ENCODE measurements around the gene PIK3R6. TPM values are rescaled to one million over a fixed set of nuclear protein-coding genes. Genes with fewer than 3 reads are reported as not detected.

The PIK3R6 gene
- total and polyA plus RNA-seq, 2 donors (not counting 1 experiment from before 2014, with no cell fraction given): 2.8 to 11.0 TPM

DNA sequence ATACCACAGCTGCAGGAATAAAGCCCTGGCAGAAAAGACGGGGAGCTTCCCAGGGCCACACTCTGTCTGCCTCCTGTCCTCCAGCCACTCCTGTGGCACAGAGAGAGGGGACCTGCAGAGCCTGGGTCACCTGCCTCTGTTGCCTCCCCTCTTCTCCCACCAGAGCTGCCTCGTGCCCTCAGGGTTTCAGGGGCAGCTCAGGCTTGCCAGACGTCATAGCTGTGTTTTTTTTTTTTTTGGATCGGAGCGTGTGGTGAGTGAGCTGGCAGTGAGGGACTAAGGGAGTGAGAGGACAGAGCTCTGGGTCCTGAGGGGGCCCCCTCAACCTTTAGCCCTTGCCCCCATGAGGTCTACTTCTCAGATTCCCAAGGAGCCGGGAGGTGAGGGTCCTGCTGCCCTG is 2.1 kb downstream of the PIK3R6 start:
- ChIA-PET POLR2A (no interaction called here), CTCF (interaction anchor here (0.6 to 1.7 kb wide), 4 partner anchors 15 to 30 kb away, joined by 3 to 7 read pairs (median 5); no protein-coding TSS in a partner anchor)
- H3K9ac ChIP-seq (ENCODE audit: low read length): no peak overlapping the region
- no peak overlapping the region for H3K4me2 ChIP-seq (replicated peaks; ENCODE audit: low read depth, low read length, poor library complexity, severe bottlenecking)
- no peak overlapping the region for H3K27ac ChIP-seq (ENCODE audit: low read length in 2 of 2)
- no peaks in the 10 kb centered on the region for H3K79me2 ChIP-seq (ENCODE audit: control insufficient read depth, insufficient read depth, low read length)
- TF ChIP-seq EZH2 (IDR thresholded peaks at IDR 0.05; ENCODE audit: borderline replicate concordance, insufficient read depth, low read depth, low read length, poor library complexity, severe bottlenecking): no peak
- TF ChIP-seq, protein P1, sequence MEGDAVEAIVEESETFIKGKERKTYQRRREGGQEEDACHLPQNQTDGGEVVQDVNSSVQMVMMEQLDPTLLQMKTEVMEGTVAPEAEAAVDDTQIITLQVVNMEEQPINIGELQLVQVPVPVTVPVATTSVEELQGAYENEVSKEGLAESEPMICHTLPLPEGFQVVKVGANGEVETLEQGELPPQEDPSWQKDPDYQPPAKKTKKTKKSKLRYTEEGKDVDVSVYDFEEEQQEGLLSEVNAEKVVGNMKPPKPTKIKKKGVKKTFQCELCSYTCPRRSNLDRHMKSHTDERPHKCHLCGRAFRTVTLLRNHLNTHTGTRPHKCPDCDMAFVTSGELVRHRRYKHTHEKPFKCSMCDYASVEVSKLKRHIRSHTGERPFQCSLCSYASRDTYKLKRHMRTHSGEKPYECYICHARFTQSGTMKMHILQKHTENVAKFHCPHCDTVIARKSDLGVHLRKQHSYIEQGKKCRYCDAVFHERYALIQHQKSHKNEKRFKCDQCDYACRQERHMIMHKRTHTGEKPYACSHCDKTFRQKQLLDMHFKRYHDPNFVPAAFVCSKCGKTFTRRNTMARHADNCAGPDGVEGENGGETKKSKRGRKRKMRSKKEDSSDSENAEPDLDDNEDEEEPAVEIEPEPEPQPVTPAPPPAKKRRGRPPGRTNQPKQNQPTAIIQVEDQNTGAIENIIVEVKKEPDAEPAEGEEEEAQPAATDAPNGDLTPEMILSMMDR (IDR thresholded peaks at IDR 0.05): no peak
- peaks cover 5 to 19% of the 10 kb centered on the region in 2 donors for H3K4me1 ChIP-seq (ENCODE audit: control insufficient read depth in 2 of 2, insufficient read depth in 2 of 2, low read length in 2 of 2)
- no peaks in the 10 kb centered on the region for H3K27me3 Mint-ChIP-seq
- H3K4me3 Mint-ChIP-seq: no peak overlapping the region
- H4K20me1 ChIP-seq (ENCODE audit: control insufficient read depth, insufficient read depth, low read length, poor library complexity, severe bottlenecking): no peaks in the 10 kb centered on the region
- no peaks in the 10 kb centered on the region for H3K36me3 ChIP-seq (replicated peaks in 1 of 2; ENCODE audit: control extremely low read depth in 1 of 2, control insufficient read depth in 1 of 2, extremely low read depth in 1 of 2, insufficient read depth in 2 of 2, low read length in 1 of 2)
- 86% methylated on average over 3 of the region's 6 CpGs for WGBS (ENCODE audit: insufficient coverage)
- no peaks in the 10 kb centered on the region for H3K9me3 ChIP-seq (ENCODE audit: control extremely low read depth in 1 of 3, control insufficient read depth in 2 of 3, insufficient read depth in 1 of 3, low read length in 2 of 3)
- no peak overlapping the region for H3K4me3 ChIP-seq (ENCODE audit: control extremely low read depth in 1 of 5, extremely low read depth in 1 of 5, insufficient read depth in 1 of 5, low read depth in 2 of 5, low read length in 4 of 5)
- ATAC-seq (ENCODE audit: low read depth) (no peak), DNase-seq (no peak)
- intact Hi-C loops (cut with micrococcal nuclease): no loop called here
- H2AFZ ChIP-seq (ENCODE audit: insufficient read depth, low read depth, low read length, poor library complexity, severe bottlenecking): no peak overlapping the region
- no peak overlapping the region for H3K27ac Mint-ChIP-seq
- no peaks in the 10 kb centered on the region for H3K27me3 ChIP-seq (replicated peaks in 1 of 4; ENCODE audit: control extremely low read depth in 1 of 4, control insufficient read depth in 3 of 4, insufficient read depth in 4 of 4, low read length in 3 of 4)
- H3K4me1 Mint-ChIP-seq: peaks cover 19% of the 10 kb centered on the region
- no peaks in the 10 kb centered on the region for H3K9me3 Mint-ChIP-seq (ENCODE audit: insufficient read depth)

DNA sequence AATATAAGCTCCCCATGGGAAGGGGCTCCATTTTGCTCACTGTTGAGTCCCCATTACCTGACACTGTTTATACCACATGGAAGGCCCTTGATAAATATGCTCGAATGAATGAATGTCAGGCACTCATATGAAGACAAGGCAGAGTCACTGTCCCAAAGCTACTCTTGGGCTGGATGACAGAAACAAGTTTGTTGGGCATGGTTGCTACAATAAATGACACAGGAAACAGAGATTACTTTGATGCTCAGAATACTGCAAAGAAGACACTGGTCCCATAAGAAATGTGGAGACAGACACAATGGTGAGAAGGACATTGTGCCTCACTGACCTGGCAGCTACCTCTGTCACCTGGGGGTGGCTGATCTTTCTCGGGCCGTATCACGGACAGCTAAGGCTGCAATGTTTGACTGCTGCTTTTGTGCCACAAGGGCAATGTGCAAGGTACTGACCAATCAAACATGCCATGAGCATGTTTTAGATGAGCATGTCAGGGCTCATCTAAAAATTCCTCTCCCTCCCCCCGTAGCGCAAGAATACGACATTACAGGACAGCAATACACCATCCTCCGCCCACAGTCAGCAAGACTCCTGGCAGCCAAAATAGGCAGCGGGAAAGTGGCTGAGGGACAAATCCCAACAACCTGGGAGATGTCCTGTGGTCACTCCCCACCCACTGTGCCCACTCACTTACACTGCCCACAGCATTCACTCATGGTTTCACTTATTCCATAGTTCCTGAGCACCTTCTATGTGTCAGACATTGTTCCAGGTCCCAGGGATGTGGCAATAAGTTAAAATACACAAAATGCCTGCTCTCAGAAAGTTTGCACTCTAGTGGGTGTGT is 5.0 kb downstream of the PIK3R6 start:
- no peaks in the 10 kb centered on the region for H3K36me3 ChIP-seq (replicated peaks in 1 of 2; ENCODE audit: control extremely low read depth in 1 of 2, control insufficient read depth in 1 of 2, extremely low read depth in 1 of 2, insufficient read depth in 2 of 2, low read length in 1 of 2)
- no peak overlapping the region for H3K27ac Mint-ChIP-seq
- no peaks in the 10 kb centered on the region for H3K9me3 Mint-ChIP-seq (ENCODE audit: insufficient read depth)
- ATAC-seq (ENCODE audit: low read depth) (no peak), DNase-seq (no peak)
- no peak overlapping the region for H3K4me3 Mint-ChIP-seq
- H3K27ac ChIP-seq (ENCODE audit: low read length in 2 of 2): no peak overlapping the region
- H3K27me3 Mint-ChIP-seq: no peaks in the 10 kb centered on the region
- POLR2A ChIA-PET: no interaction called here
- intact Hi-C loops (cut with micrococcal nuclease): no loop called here
- WGBS (ENCODE audit: insufficient coverage): 96% methylated on average over 9 of the region's 9 CpGs
- no peak overlapping the region for H3K9ac ChIP-seq (ENCODE audit: low read length)
- H4K20me1 ChIP-seq (ENCODE audit: control insufficient read depth, insufficient read depth, low read length, poor library complexity, severe bottlenecking): no peaks in the 10 kb centered on the region
- H3K4me2 ChIP-seq (replicated peaks; ENCODE audit: low read depth, low read length, poor library complexity, severe bottlenecking): no peak overlapping the region
- H3K4me1 ChIP-seq (ENCODE audit: control insufficient read depth in 2 of 2, insufficient read depth in 2 of 2, low read length in 2 of 2): peaks cover 26 to 36% of the 10 kb centered on the region in 2 donors
- H3K4me1 Mint-ChIP-seq: peaks cover 32% of the 10 kb centered on the region
- CTCF ChIA-PET: interaction anchor here (1.0 kb wide), 1 partner anchor 76 kb away, joined by 3 read pairs; no protein-coding TSS in a partner anchor
- H3K79me2 ChIP-seq (ENCODE audit: control insufficient read depth, insufficient read depth, low read length): no peaks in the 10 kb centered on the region
- H3K9me3 ChIP-seq (ENCODE audit: control extremely low read depth in 1 of 3, control insufficient read depth in 2 of 3, insufficient read depth in 1 of 3, low read length in 2 of 3): no peaks in the 10 kb centered on the region
- no peak overlapping the region for H3K4me3 ChIP-seq (ENCODE audit: control extremely low read depth in 1 of 5, extremely low read depth in 1 of 5, insufficient read depth in 1 of 5, low read depth in 2 of 5, low read length in 4 of 5)
- no peak overlapping the region for H2AFZ ChIP-seq (ENCODE audit: insufficient read depth, low read depth, low read length, poor library complexity, severe bottlenecking)
- no peak for TF ChIP-seq EZH2 (IDR thresholded peaks at IDR 0.05; ENCODE audit: borderline replicate concordance, insufficient read depth, low read depth, low read length, poor library complexity, severe bottlenecking)
- TF ChIP-seq, protein P1 (IDR thresholded peaks at IDR 0.05): no peak
- H3K27me3 ChIP-seq (replicated peaks in 1 of 4; ENCODE audit: control extremely low read depth in 1 of 4, control insufficient read depth in 3 of 4, insufficient read depth in 4 of 4, low read length in 3 of 4): no peaks in the 10 kb centered on the region

All from B cell (primary cell).